8988T (cell line): ENCODE measurements around the gene TSFM.

Experiments
- DNase-seq: peaks from one replicate; pipeline ENCODE4 v3.0.0; 2011

The TSFM gene

DNA sequence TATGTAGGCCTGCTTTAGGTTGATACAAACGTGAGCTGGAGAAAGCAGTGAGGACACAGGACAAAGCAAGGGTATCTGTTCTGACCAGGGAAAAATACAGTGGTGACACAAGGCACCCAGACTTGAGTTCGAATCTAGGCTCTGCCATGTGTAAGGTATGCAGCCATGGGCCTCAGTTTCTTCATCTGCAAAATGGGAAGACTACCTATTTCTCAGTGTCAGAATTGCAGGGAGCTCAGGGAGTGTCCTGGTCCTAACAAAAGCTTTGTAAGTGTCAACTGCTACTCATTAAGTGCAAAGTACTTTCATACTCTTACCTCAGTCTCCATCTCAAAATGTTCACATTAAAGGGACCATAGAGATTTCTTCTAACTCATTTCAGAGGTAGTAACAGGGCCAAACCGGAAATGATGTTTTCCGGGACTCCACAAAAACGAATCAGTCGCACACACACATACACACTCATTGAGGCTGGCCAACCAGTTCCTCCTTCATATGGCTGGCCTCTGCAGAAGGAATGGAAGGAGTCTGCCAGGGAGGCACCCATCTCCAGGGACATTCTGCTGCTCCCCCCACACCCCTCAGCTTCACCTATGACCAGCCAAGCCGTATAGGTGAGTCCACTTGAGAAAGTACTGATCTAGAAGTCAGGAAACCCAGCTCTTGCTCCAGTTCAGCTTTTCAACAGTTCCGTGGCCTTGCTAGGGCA, 56.2 kb downstream of the TSFM start:
- DNase-seq: no peak

DNA sequence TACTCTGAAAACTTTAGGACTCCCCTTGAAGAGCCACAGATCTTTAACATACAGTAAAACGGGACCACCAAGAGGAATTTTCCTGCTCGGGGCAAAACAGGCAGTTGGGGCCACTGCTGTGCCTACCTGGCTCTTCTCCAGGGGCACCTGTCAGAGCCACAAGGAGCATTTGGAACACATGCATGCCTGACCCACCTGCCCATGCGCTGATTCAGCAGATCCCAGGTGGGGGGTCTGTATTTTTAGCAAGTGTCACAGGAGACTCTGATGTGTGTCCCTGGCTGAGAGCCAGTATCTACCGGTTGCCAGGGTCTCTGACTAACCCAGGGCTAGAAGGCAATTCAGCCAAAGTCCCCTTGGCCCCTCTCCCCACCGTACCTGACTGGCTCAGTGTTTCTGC, 57.4 kb downstream of the TSFM start:
- no peak for DNase-seq

DNA sequence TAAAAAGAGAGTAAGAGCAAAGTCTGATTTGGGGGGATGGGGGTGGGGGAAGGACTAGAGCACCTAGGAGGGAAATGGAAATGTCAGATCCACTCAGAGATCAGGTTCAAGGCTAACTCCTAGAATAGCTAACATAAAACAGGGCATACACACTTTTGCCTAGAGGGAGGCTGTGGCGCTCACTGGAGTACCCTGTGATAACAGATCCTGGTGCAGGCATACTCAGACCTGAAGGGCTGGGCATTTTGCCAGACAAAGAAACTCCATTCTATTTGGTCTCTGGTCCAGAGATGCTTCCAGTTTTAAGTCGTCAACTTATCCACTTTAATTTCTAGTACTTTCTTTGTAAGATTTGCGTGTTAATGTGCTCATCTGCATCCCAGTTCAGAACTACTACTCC, 58.1 kb downstream of the TSFM start:
- DNase-seq: no peak

DNA sequence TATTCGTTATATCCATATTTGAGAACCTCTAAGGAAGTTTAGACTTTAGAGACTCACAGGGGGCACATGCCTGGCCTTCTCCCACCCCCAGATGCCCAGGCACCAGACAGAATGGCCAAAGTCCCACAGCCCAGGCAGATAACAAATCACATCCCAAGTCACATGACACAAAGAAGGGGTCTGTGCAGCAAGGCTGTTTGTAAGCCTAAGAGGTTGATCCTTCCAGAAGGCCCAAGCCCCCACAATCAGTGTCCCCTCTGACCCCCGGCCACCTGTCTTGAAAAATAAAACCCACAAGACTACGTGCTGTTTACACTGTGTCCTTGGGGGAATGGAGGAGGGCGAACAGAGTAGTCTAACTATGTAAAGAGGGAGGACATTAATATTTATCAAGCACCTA, 58.9 kb downstream of the TSFM start:
- DNase-seq: no peak

DNA sequence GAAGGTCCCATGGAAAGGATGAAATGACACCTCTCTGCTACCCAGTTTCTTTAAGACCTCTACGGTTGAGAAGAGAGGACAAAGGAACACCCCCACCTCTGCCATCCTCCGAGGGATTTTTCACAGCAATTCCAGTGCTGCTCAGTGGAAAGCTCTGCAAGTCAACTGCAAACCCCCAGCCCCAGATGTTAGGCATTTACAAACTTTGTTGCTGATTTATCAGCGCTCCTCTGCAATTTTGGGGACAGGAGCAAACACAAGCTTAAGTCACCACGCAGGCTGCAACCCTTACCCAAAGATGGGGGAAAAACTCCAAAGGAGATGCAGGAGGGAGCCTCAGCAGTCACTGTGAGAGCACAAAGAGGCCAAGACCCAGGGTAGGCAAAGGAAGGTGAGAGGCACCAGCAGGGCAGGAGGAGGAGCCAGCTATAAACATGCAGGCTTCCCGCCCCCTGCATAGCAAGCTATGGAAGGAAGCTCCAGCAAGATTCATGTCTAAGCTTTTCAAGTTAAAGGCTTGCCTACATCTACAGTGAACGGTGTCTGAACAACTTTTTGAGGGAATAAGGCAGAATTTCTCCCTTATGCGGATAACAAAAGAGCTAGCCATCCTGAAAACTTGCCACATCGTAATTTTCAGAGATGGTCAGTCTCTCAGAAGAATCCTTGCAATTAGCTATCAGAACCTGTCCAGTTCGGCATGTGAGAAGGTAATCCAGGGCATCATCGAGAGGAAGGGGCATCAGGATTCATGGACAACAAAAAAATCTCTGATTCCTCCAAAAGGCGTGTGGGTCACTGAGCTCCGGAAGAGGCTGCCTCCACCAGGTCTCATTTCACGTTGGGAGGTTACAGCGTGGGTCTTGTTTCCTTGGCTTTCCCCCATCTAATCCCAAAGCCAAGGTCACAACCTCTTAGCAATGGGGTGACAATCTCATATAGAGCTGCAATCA, 60.0 kb downstream of the TSFM start:
- DNase-seq: no peak

DNA sequence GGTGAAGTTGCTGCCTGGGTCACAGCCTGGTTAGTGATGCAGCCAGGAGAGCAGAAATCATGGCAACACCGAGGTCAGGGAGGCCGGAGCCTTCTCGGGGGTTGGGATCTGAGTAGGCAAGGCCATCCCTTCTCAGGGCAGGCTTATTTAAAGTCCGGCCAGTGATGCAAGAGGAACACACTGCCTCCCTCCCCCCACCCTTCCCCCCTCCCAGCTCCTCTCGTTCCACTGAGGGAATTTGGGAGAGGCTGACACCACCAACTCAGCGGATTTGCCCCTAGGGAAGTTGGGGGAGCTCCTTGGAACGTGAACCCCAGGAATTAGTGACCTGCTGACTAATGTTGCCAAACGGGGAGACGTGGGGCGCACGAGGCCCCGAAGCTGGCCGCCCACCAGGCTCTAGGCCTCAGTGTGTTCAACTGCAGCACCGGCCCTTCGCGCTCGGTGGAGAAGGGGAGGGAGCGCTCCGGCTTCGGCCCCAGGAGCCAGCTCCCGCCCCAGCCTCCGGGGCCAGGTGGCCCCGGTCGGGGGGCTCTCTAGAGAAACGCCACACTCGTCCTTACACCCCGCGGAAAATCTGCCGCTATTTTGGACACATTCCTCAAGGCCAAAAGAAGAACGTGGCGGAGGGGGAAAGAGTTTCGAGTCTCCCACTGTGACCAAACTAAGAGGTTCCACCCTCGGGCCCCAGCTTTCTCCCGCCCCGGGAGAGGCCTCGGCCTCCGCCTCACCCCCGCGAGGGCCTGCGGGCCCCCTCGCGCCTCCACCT, 62.3 kb downstream of the TSFM start:
- DNase-seq: peak; percentile 59

DNA sequence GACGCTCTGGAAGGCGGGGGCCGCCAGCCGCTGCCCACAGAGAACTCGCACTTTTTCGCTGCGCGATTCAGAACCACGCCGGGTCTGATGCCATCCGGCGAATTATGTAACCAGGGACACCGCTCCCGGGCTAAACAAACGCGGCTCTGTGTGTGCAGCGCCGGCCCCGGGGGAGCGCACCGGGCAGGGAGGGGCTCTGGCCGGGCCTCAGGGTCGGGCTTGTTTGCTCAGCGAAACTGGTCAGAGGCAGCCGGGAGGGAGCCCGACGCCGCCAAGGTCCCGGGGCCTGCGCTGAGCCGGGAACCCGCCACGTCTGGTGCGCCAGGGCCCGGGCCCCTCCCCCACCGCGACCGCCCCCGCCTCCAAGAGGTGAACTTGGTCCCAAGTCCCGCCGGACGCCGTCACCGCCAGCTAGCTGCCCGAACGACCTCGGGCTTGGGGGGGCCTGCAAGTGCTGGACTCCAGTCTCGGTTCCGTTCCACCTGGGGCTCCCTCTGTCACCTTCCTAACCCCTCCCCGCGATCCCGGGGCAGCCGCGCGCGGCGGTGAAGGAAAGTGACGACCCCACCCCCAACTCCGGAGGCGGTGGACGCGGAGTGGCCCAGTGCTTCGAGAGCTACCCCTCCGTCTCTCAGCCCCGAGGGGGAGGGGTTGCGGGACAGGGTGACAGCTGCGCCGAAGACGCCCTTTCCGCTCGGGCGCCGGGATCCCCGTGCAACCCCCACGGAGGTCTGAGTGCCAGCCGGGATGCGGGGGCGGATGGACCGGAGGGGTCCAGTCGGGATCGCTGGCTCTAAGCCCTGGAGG, 63.1 kb downstream of the TSFM start:
- peak; percentile 71 for DNase-seq

DNA sequence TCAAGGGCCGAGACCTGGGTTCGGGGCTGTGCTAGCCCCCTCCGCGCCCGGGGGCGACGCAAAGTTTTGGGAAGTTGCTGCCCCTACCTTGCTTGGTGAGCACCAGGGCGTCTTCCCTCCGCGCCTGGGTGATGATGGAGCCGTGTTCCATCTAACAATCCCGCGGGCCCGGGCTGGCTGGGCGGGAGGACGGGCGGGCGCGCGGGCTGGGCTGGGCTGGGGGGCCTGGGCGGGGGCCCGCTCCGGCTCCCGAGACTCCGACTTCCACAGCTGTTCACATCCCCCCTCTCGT, 63.6 kb downstream of the TSFM start:
- no peak for DNase-seq

DNA sequence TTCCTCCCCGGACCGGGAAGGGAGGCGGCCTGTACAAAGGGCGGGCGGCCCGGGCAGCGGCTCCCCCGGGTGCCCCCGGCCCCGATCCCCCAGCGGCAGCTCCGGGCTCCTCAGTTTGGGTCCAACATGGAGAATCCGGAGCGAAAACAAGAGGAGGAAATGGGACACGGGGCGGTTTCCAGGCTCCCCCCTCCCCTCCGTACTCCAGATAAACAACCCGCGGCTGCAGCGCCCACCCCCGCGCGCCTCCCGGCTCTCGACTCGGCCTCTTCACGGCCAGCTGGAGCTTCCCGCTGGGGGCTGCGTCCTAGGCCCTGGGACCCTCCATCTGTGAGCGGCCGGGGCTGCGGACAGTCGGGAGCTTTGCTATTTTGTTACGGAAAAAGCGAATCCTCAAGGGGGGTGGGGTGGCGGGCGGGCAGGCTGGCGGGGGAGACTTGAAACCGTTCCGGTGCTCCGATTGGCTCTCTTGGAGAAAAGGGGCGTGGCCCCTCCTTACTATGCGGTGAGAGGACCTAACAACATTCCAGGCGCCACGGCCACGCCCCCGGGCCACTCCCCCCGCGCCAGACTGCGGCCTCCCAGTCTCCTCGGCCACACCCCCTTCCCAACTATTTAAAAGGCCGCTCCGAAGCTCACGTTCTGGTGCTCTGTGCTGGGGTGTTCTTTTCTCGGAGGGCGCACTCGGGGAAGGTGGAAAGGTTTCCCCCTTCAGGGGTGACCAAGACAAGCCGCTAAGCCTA, 64.2 kb downstream of the TSFM start, which contains the start of gene CTDSP2:
Gene CTDSP2 (minus strand): TSS at position 153 of the 743 bp plus-strand sequence. CDS start 294 bp downstream, outside the sequence.
- DNase-seq: peak; percentile 99
